Activated CD4-positive, alpha-beta memory T cell treated with anti-CD3 and anti-CD28 coated beads, Interleukin-2, amount 10 ng/mL, durations not matched to agents 7 days and 5 days (primary cell): ENCODE measurements around the gene PDE11A. TPM values are rescaled to one million over a fixed set of nuclear protein-coding genes. Genes with fewer than 3 reads are reported as not detected.

Experiments
- total RNA-seq, 2 experiments: library from RNA; stranded (reverse); gene quantifications; one replicate each; pipeline ENCODE4 v1.2.3, GENCODE V29; 2021

Gene PDE11A
- total RNA-seq, 2 experiments from 2014 or later, result not detected

Other genes starting within 250 kb of the PDE11A start
- 10 to 100 TPM; 15.3 to 17.8 TPM for gene RBM45, start 39.7 kb upstream of the PDE11A start, total RNA-seq
- under 1 TPM; 0.78 to 0.88 TPM for gene OSBPL6, start 121.7 kb upstream of the PDE11A start, total RNA-seq